ENCODE results near the gene WFDC1.

Gene WFDC1

GRCh38 chr16:84312783-84313382, 18.2 kb downstream of the WFDC1 start:
- H3K27me3 ChIP-seq (ENCODE audit: control insufficient read depth, insufficient read depth, low read length), result no peaks in the 10 kb centered on the region
- H3K9ac ChIP-seq (ENCODE audit: low read length), result no peak overlapping the region
- H3K4me3 ChIP-seq (ENCODE audit: low read length), result peak overlapping the region; percentile 28
- no peaks in the 10 kb centered on the region for H3K36me3 ChIP-seq (ENCODE audit: control insufficient read depth, insufficient read depth, low read length)
- H3K4me1 ChIP-seq (ENCODE audit: control insufficient read depth, insufficient read depth, low read length), result peaks cover 5% of the 10 kb centered on the region
- no peak overlapping the region for H3K27ac ChIP-seq (ENCODE audit: low read depth, low read length)

GRCh38 chr16:84313921-84314320, 19.2 kb downstream of the WFDC1 start:
- no peaks in the 10 kb centered on the region for H3K36me3 ChIP-seq (ENCODE audit: control insufficient read depth, insufficient read depth, low read length)
- no peak overlapping the region for H3K4me3 ChIP-seq (ENCODE audit: low read length)
- H3K27ac ChIP-seq (ENCODE audit: low read depth, low read length), result no peak overlapping the region
- peaks cover 5% of the 10 kb centered on the region for H3K4me1 ChIP-seq (ENCODE audit: control insufficient read depth, insufficient read depth, low read length)
- H3K27me3 ChIP-seq (ENCODE audit: control insufficient read depth, insufficient read depth, low read length), result no peaks in the 10 kb centered on the region
- H3K9ac ChIP-seq (ENCODE audit: low read length), result no peak overlapping the region

GRCh38 chr16:84314373-84314772, 19.7 kb downstream of the WFDC1 start:
- Histone ChIP-seq H3K27me3 (ENCODE audit: control insufficient read depth, insufficient read depth, low read length) (no peaks in the 10 kb centered on the region), H3K27ac (ENCODE audit: low read depth, low read length) (no peak overlapping the region), H3K9ac (ENCODE audit: low read length) (no peak overlapping the region), H3K4me1 (ENCODE audit: control insufficient read depth, insufficient read depth, low read length) (peaks cover 5% of the 10 kb centered on the region), H3K4me3 (ENCODE audit: low read length) (no peak overlapping the region), H3K36me3 (ENCODE audit: control insufficient read depth, insufficient read depth, low read length) (no peaks in the 10 kb centered on the region)

- no peak overlapping the region for H3K27ac ChIP-seq (ENCODE audit: low read depth, low read length)
- H3K36me3 ChIP-seq (ENCODE audit: control insufficient read depth, insufficient read depth, low read length), result no peaks in the 10 kb centered on the region
- H3K27me3 ChIP-seq (ENCODE audit: control insufficient read depth, insufficient read depth, low read length), result no peaks in the 10 kb centered on the region
- no peak overlapping the region for H3K9ac ChIP-seq (ENCODE audit: low read length)
- peaks cover 5% of the 10 kb centered on the region for H3K4me1 ChIP-seq (ENCODE audit: control insufficient read depth, insufficient read depth, low read length)
- no peak overlapping the region for H3K4me3 ChIP-seq (ENCODE audit: low read length)
Measured at GRCh38 chr16:84314814-84315213, 20.1 kb downstream of the WFDC1 start.

- Histone ChIP-seq H3K4me1 (ENCODE audit: control insufficient read depth, insufficient read depth, low read length) (peaks cover 5% of the 10 kb centered on the region), H3K27ac (ENCODE audit: low read depth, low read length) (no peak overlapping the region)
Measured at GRCh38 chr16:84315422-84315821, 20.7 kb downstream of the WFDC1 start.

GRCh38 chr16:84318091-84318975, 23.7 kb downstream of the WFDC1 start:
- no peaks in the 10 kb centered on the region for H3K36me3 ChIP-seq (ENCODE audit: control insufficient read depth, insufficient read depth, low read length)
- no peaks in the 10 kb centered on the region for H3K27me3 ChIP-seq (ENCODE audit: control insufficient read depth, insufficient read depth, low read length)
- H3K4me1 ChIP-seq (ENCODE audit: control insufficient read depth, insufficient read depth, low read length), result no peaks in the 10 kb centered on the region
- no peak overlapping the region for H3K27ac ChIP-seq (ENCODE audit: low read depth, low read length)
- no peak overlapping the region for H3K4me3 ChIP-seq (ENCODE audit: low read length)
- H3K9ac ChIP-seq (ENCODE audit: low read length), result no peak overlapping the region

More at GRCh38 chr16:84315422-84315821, 20.7 kb downstream of the WFDC1 start:
- Histone ChIP-seq H3K36me3 (ENCODE audit: control insufficient read depth, insufficient read depth, low read length) (no peaks in the 10 kb centered on the region), H3K9ac (ENCODE audit: low read length) (no peak overlapping the region), H3K4me3 (ENCODE audit: low read length) (no peak overlapping the region), H3K27me3 (ENCODE audit: control insufficient read depth, insufficient read depth, low read length) (no peaks in the 10 kb centered on the region)

GRCh38 chr16:84319146-84319760, 24.6 kb downstream of the WFDC1 start:
- Histone ChIP-seq H3K4me1 (ENCODE audit: control insufficient read depth, insufficient read depth, low read length) (no peaks in the 10 kb centered on the region), H3K9ac (ENCODE audit: low read length) (no peak overlapping the region), H3K27me3 (ENCODE audit: control insufficient read depth, insufficient read depth, low read length) (no peaks in the 10 kb centered on the region), H3K27ac (ENCODE audit: low read depth, low read length) (no peak overlapping the region), H3K36me3 (ENCODE audit: control insufficient read depth, insufficient read depth, low read length) (no peaks in the 10 kb centered on the region), H3K4me3 (ENCODE audit: low read length) (no peak overlapping the region)

- no peak overlapping the region for H3K4me3 ChIP-seq (ENCODE audit: low read length)
- H3K36me3 ChIP-seq (ENCODE audit: control insufficient read depth, insufficient read depth, low read length), result peaks cover 2% of the 10 kb centered on the region
Measured at GRCh38 chr16:84320511-84320910, 25.8 kb downstream of the WFDC1 start.

GRCh38 chr16:84321932-84322331, 27.3 kb downstream of the WFDC1 start:
- no peak overlapping the region for H3K4me3 ChIP-seq (ENCODE audit: low read length)
- H3K27ac ChIP-seq (ENCODE audit: low read depth, low read length), result no peak overlapping the region
- H3K4me1 ChIP-seq (ENCODE audit: control insufficient read depth, insufficient read depth, low read length), result no peaks in the 10 kb centered on the region
- H3K36me3 ChIP-seq (ENCODE audit: control insufficient read depth, insufficient read depth, low read length), result peaks cover 3% of the 10 kb centered on the region
- H3K9ac ChIP-seq (ENCODE audit: low read length), result no peak overlapping the region
- H3K27me3 ChIP-seq (ENCODE audit: control insufficient read depth, insufficient read depth, low read length), result no peaks in the 10 kb centered on the region

More at GRCh38 chr16:84320511-84320910, 25.8 kb downstream of the WFDC1 start:
- H3K9ac ChIP-seq (ENCODE audit: low read length), result no peak overlapping the region
- no peak overlapping the region for H3K27ac ChIP-seq (ENCODE audit: low read depth, low read length)
- no peaks in the 10 kb centered on the region for H3K4me1 ChIP-seq (ENCODE audit: control insufficient read depth, insufficient read depth, low read length)
- H3K27me3 ChIP-seq (ENCODE audit: control insufficient read depth, insufficient read depth, low read length), result no peaks in the 10 kb centered on the region

GRCh38 chr16:84322749-84323148, 28.1 kb downstream of the WFDC1 start:
- Histone ChIP-seq H3K36me3 (ENCODE audit: control insufficient read depth, insufficient read depth, low read length) (peaks cover 6% of the 10 kb centered on the region), H3K27ac (ENCODE audit: low read depth, low read length) (no peak overlapping the region), H3K4me1 (ENCODE audit: control insufficient read depth, insufficient read depth, low read length) (no peaks in the 10 kb centered on the region), H3K27me3 (ENCODE audit: control insufficient read depth, insufficient read depth, low read length) (no peaks in the 10 kb centered on the region), H3K4me3 (ENCODE audit: low read length) (no peak overlapping the region), H3K9ac (ENCODE audit: low read length) (no peak overlapping the region)

GRCh38 chr16:84323606-84324005, 28.9 kb downstream of the WFDC1 start:
- no peaks in the 10 kb centered on the region for H3K27me3 ChIP-seq (ENCODE audit: control insufficient read depth, insufficient read depth, low read length)
- no peak overlapping the region for H3K9ac ChIP-seq (ENCODE audit: low read length)
- no peaks in the 10 kb centered on the region for H3K4me1 ChIP-seq (ENCODE audit: control insufficient read depth, insufficient read depth, low read length)
- no peak overlapping the region for H3K4me3 ChIP-seq (ENCODE audit: low read length)
- H3K36me3 ChIP-seq (ENCODE audit: control insufficient read depth, insufficient read depth, low read length), result peaks cover 7% of the 10 kb centered on the region
- no peak overlapping the region for H3K27ac ChIP-seq (ENCODE audit: low read depth, low read length)

GRCh38 chr16:84324434-84325262, 30.0 kb downstream of the WFDC1 start:
- no peak overlapping the region for H3K9ac ChIP-seq (ENCODE audit: low read length)
- H3K27ac ChIP-seq (ENCODE audit: low read depth, low read length), result no peak overlapping the region
- peaks cover 7% of the 10 kb centered on the region for H3K36me3 ChIP-seq (ENCODE audit: control insufficient read depth, insufficient read depth, low read length)
- H3K4me3 ChIP-seq (ENCODE audit: low read length), result no peak overlapping the region
- no peaks in the 10 kb centered on the region for H3K4me1 ChIP-seq (ENCODE audit: control insufficient read depth, insufficient read depth, low read length)
- no peaks in the 10 kb centered on the region for H3K27me3 ChIP-seq (ENCODE audit: control insufficient read depth, insufficient read depth, low read length)

Data from rectal smooth muscle tissue (tissue), 1 donor.